HK-2 (cell line): Measurements from ENCODE around the gene FXYD1.

Experiments
- DNase-seq: peaks from one replicate; pipeline ENCODE4 v3.0.0-alpha.2; 2018; ENCODE audit not compliant: unreplicated experiment

The FXYD1 gene

GRCh38 chr19:35107545-35107944 lies 31.1 kb upstream of the FXYD1 start:
- DNase-seq = no peak

GRCh38 chr19:35108730-35109129 lies 29.9 kb upstream of the FXYD1 start:
- DNase-seq = no peak

- DNase-seq = no peak
These were observed 29.1 kb upstream of the FXYD1 start for GRCh38 chr19:35109395-35110112.

GRCh38 chr19:35110974-35111373 lies 27.6 kb upstream of the FXYD1 start:
- DNase-seq = no peak

GRCh38 chr19:35112995-35113688 lies 25.5 kb upstream of the FXYD1 start:
- no peak for DNase-seq

- peak; percentile 48 for DNase-seq
These were observed 24.1 kb upstream of the FXYD1 start for GRCh38 chr19:35114353-35115176.

- DNase-seq = no peak
These were observed 23.3 kb upstream of the FXYD1 start, which contains the start of gene FXYD3 for GRCh38 chr19:35115177-35115951. FXYD3 (plus strand) TSS chr19:35115823; CDS start chr19:35119377, 3,554 bp downstream.

GRCh38 chr19:35116072-35116801 lies 22.4 kb upstream of the FXYD1 start:
- DNase-seq = no peak

GRCh38 chr19:35117116-35117515 lies 21.5 kb upstream of the FXYD1 start:
- no peak for DNase-seq

GRCh38 chr19:35117799-35118198 lies 20.8 kb upstream of the FXYD1 start:
- DNase-seq = no peak

GRCh38 chr19:35118268-35119020 lies 20.2 kb upstream of the FXYD1 start:
- DNase-seq = no peak

GRCh38 chr19:35119091-35119490 lies 19.5 kb upstream of the FXYD1 start:
- no peak for DNase-seq

- DNase-seq = no peak
These were observed 19.0 kb upstream of the FXYD1 start for GRCh38 chr19:35119578-35120155.

- DNase-seq = no peak
These were observed 18.1 kb upstream of the FXYD1 start for GRCh38 chr19:35120492-35120891.

GRCh38 chr19:35120898-35121297 lies 17.7 kb upstream of the FXYD1 start:
- DNase-seq = no peak

- no peak for DNase-seq
These were observed 15.7 kb upstream of the FXYD1 start for GRCh38 chr19:35122687-35123551.

- no peak for DNase-seq
These were observed 15.1 kb upstream of the FXYD1 start for GRCh38 chr19:35123573-35123972.

- peak; percentile 93 for DNase-seq
These were observed 14.2 kb upstream of the FXYD1 start for GRCh38 chr19:35124098-35125060.
